HG03108 (cell line): ENCODE results near the gene OVOL3.

Experiments used
- ATAC-seq: cut with Tn5 transposase; IDR thresholded peaks from one replicate; pipeline ENCODE4 v1.9.1; 2021; ENCODE audit warnings: moderate library complexity; ENCODE audit not compliant: unreplicated experiment

Gene OVOL3

DNA sequence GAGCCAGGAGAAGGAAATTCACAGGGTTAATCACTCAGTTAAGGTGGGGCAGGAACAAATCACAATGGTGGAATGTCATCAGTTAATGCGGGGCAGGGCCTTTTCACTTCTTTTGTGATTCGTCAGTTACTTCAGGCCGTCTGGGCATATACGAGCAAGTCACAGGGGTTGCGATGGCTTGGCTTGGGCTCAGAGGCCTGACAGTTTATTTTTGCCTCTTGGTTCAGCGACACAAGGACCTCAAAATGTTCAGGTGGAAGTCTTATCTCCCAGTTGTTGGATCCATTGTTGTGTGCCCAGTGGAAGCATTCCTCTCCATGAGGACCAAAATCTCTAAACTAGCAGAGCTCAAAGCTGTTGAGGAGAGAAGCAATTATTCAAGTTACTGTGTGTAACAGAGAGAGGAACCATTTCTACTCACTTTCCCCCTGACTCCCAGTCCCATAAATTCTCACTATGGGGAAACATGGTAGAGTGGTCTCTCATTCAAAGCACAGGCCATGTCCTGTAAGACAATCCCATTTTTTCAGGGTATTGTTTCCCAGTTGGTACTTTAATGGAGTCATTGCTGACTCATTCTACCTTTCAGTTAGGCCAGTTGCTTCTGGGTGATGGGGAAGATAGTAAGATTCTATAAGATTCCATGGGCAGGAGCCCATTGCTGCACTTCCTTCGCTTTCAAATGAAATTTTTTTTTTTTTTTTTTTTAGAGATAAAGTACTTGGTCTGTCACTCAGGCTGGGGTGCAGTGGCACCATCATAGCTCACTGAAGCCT is 50.1 kb downstream of the OVOL3 start:
- no peak for ATAC-seq
